ENCODE results near the gene STRADA.

DNA sequence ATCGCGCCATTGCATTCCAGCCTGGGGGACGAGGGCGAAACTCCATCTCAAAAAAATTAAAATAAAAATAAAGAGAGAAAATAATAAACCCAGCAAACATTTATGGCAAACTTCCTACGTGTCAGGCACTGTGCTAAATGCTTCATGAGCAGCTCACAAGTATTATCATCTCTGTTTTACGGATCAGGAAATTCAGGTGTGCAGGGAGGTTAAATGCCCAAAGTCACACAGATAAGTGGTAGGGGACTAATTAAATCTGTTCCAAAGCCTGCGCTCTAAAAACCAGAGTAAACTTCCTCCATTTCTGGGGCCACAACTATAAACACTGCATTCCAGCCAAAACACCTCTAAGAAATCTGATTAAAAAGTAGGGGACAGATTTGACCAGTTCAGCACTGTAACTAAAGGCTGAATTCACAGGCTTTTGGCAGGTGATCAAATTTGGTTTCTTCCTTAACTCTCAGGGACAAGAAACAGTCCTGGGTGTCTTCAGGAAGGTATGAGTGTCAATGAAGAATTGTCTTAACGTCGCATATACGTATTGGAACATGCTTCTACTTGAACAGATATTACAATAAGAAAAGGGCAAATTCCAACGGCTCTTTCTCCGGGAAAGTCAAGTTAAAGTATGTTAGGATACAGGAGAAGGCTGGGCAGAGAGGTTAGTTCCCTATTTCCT lies 996 bp downstream of the STRADA start:
- no peak for TF ChIP-seq POLR2A (IDR thresholded peaks at IDR 0.05)
- TF ChIP-seq, protein P1, sequence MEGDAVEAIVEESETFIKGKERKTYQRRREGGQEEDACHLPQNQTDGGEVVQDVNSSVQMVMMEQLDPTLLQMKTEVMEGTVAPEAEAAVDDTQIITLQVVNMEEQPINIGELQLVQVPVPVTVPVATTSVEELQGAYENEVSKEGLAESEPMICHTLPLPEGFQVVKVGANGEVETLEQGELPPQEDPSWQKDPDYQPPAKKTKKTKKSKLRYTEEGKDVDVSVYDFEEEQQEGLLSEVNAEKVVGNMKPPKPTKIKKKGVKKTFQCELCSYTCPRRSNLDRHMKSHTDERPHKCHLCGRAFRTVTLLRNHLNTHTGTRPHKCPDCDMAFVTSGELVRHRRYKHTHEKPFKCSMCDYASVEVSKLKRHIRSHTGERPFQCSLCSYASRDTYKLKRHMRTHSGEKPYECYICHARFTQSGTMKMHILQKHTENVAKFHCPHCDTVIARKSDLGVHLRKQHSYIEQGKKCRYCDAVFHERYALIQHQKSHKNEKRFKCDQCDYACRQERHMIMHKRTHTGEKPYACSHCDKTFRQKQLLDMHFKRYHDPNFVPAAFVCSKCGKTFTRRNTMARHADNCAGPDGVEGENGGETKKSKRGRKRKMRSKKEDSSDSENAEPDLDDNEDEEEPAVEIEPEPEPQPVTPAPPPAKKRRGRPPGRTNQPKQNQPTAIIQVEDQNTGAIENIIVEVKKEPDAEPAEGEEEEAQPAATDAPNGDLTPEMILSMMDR (IDR thresholded peaks at IDR 0.05): no peak

All from Peyer's patch (tissue), 4 donors.